ENCODE measurements around the gene EFNA5.
"Not testable (repeated sequence)": the region's sequence is repeated elsewhere in the genome, so short reads cannot be mapped to it uniquely, and the experiment has no call there.

Gene EFNA5

DNA sequence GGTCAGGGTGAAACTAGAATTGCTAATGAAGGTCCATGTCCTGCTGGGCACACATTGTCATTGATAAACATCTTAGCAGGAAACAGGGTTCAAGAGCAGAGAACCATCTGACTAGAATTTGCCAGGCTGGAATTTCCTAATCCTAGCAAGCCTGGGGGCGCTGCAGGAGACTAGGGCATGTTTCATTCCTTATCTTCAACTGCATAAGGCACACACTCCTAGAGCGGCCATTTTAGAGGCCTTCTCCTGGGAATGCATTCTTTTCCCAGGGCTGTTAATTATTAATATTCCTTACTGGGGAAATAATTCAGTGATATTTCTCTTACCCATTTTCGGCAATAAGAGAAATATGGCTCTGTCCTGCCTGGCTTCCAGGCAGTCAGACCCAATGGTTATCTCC, 324.2 kb downstream of the EFNA5 start:
- not testable (repeated sequence) for DNase-seq

DNA sequence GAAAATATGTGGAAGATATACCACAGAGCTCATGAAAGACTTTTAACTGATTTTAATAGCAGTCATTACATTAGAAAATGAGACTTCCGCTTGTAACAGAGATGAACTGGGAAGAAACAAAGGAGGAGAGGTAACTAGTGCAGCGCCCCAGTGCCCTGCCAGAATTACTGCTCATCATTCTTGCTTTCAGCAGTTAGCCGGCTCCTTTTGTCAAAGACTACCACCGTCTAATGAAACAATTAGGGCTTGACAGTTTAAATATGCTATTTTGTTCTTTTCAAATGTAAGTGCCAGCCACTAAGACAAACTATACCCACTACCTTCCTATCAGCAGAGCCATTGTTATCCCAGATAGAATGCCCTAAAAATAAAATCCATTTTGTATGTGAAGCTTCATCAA, 328.4 kb downstream of the EFNA5 start:
- no peak for DNase-seq

- DNase-seq = no peak
These were observed 329.2 kb downstream of the EFNA5 start for GRCh38 chr5:107341376-107342084.

DNA sequence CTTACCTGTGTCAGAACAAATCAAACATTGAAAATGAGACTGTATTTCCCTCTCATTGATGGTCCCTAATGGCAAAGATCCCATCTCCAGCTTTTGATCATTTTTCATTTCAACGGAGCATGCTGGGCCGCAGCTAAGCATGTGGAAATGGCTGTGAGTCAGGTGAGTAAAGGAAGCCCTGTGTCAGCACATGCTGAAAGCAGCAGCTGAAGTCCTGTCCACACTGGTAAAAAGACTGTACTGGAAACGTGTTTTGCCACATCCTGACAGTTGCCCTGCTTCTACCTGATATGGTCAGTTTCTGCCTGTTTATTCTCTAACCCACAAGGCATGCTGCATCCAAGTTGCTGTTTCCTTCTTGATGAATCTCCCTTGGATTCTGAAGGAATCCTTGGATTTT, 330.1 kb downstream of the EFNA5 start:
- no peak for DNase-seq

GRCh38 chr5:107338335-107338734, 332.4 kb downstream of the EFNA5 start:
- DNase-seq = no peak

DNA sequence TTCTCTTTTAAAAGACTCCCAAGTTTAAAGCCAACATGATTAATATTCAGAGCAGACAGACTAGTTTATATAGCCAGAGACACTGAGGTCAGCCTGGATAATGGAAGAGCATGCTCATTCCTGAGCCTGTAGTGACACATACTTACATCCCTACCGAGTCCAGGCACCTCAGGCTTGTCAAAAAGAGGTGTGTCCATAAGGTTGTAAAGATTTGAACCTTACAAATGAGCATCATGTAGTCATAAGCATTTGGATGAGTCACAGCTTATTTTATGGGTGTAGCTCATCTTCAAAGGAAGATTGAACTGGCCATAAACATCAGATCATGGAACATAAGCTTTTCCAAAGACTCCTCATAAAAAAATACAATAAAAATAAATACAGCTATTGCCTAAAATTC, 333.5 kb downstream of the EFNA5 start:
- no peak for DNase-seq

GRCh38 chr5:107331882-107332281, 338.9 kb downstream of the EFNA5 start:
- DNase-seq = no peak

GRCh38 chr5:107331312-107331711, 339.4 kb downstream of the EFNA5 start:
- DNase-seq = no peak

- no peak for DNase-seq
These were observed 339.8 kb downstream of the EFNA5 start for GRCh38 chr5:107330903-107331302.

GRCh38 chr5:107329850-107330249, 340.9 kb downstream of the EFNA5 start:
- DNase-seq = no peak

Measured in GF-D8 (cell line).